SK-N-SH treated with all-trans-retinoic acid at 6 μM for 48 hours (cell line): Measurements from ENCODE around the gene EHBP1.

Experiments used
- GLIS3 ChIP-seq: fragments of 250-450 bp; sonication (Bioruptor Pico); IDR thresholded peaks from 2 replicates; pipeline ENCODE4 v1.5.0; 2020; ENCODE audit warnings: mild to moderate bottlenecking, moderate library complexity
- PATZ1 ChIP-seq: fragments of 250-450 bp; sonication (Bioruptor Pico); IDR thresholded peaks from 2 replicates; pipeline ENCODE4 v1.8.0; 2020; ENCODE audit warnings: mild to moderate bottlenecking, moderate library complexity, borderline replicate concordance
- PPARA ChIP-seq: fragments of 250-450 bp; sonication (Bioruptor Pico); IDR thresholded peaks from 2 replicates; pipeline ENCODE4 v1.5.0; 2020; ENCODE audit warnings: mild to moderate bottlenecking, borderline replicate concordance
- TCF4 ChIP-seq: fragments of 250-450 bp; sonication (Bioruptor Pico); IDR thresholded peaks from 2 replicates; pipeline ENCODE4 v1.8.0; 2021; ENCODE audit warnings: mild to moderate bottlenecking, moderate library complexity, borderline replicate concordance
- TOX ChIP-seq: fragments of 250-450 bp; sonication (Bioruptor Pico); IDR thresholded peaks from 2 replicates; pipeline ENCODE4 v1.8.0; 2021; ENCODE audit warnings: mild to moderate bottlenecking, moderate library complexity, borderline replicate concordance
- ZNF70 ChIP-seq: fragments of 450-650 bp; formaldehyde crosslinking; IDR thresholded peaks from 2 replicates; pipeline ENCODE4 v1.5.0; 2020; ENCODE audit warnings: mild to moderate bottlenecking, moderate library complexity

- TF ChIP-seq TCF4 (CRISPR knock-in tag), result no peak
- TF ChIP-seq PATZ1, result no peak
- TF ChIP-seq GLIS3 (CRISPR knock-in tag), result no peak
- no peak for TF ChIP-seq TOX (CRISPR knock-in tag)
- TF ChIP-seq PPARA (CRISPR knock-in tag), result no peak
- no peak for TF ChIP-seq ZNF70 (CRISPR knock-in tag)
Measured at GRCh38 chr2:62789518-62789917, 84.0 kb downstream of the EHBP1 start.
